ENCODE data around the gene NUDT5.
"Not testable (repeated sequence)": the region's sequence is repeated elsewhere in the genome, so short reads cannot be mapped to it uniquely, and the experiment has no call there.

NUDT5 gene

GRCh38 chr10:12195603-12196506, at the start of gene NUDT5, which contains the start of gene CDC123:
TSS of gene NUDT5 (minus strand) at chr10:12195891. CDS start at chr10:12186291, 9,600 bp downstream.
TSS of gene CDC123 (plus strand) at chr10:12196188. CDS start at chr10:12196246, 58 bp downstream.
- Histone ChIP-seq H3K27me3 (ENCODE audit: control insufficient read depth in 2 of 2, insufficient read depth in 2 of 2, low read length in 2 of 2) (no peaks in the 10 kb centered on the region), H3K36me3 (ENCODE audit: control insufficient read depth in 2 of 2, insufficient read depth in 2 of 2, low read length in 2 of 2) (peaks cover 4 to 6% of the 10 kb centered on the region in 2 donors), H3K9me3 (ENCODE audit: control insufficient read depth in 2 of 2, low read length in 2 of 2) (no peaks in the 10 kb centered on the region), H3K4me1 (ENCODE audit: control insufficient read depth in 2 of 2, insufficient read depth in 2 of 2, low read length in 2 of 2) (peaks cover 6 to 19% of the 10 kb centered on the region in 2 donors), H3K4me3 (ENCODE audit: low read length in 2 of 2) (peak within 1 kb of the TSS; percentile 96 to 98), H3K9ac (ENCODE audit: low read depth in 1 of 2, low read length in 2 of 2) (peak within 1 kb of the TSS; percentile 82 to 96), H3K27ac (ENCODE audit: low read depth in 2 of 2, low read length in 2 of 2) (peak within 1 kb of the TSS; percentile 88 to 91)

DNA sequence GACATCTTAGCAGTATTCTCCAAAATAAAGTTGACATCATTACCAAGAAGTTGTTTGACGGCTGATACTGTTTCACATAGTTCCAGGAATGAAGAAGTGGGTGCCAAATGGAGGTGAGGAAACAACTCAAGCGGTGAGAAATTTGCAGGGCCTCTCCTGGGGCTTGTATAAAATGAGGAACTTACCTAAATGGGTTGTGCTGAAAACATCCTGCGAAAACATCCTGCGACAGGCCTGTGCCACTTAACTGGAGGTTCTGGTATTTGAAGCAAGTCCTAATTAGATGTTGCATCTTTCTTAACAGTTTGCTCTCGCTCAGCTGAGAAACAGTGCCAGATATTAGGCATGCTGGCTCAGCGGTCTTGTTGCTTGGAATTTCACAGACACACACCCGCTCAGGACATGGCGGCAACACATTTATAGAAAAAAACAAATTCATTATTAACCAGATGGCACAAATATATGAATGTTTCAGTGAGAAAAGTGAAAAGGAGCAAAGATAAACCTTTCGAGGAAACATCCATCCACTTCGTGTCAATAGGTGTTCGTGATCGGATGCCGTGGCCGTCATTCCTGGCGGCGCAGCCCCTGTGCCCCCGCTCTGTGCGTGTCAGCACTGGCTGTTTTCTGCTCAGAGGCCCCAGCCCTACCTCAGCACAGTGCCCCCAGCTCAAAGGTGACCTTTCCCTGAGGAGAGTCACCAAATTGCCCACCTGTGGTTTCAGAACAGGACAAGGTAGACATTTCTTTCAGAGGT, 48.4 kb upstream of the NUDT5 start:
- Histone ChIP-seq H3K36me3 (ENCODE audit: control insufficient read depth in 2 of 2, insufficient read depth in 2 of 2, low read length in 2 of 2) (peaks cover 25 to 29% of the 10 kb centered on the region in 2 donors), H3K27ac (ENCODE audit: low read depth in 2 of 2, low read length in 2 of 2) (peak overlapping the region in 1 of 2 donors; percentile 13), H3K9me3 (ENCODE audit: control insufficient read depth in 2 of 2, low read length in 2 of 2) (no peaks in the 10 kb centered on the region), H3K4me3 (ENCODE audit: low read length in 2 of 2) (no peak overlapping the region), H3K27me3 (ENCODE audit: control insufficient read depth in 2 of 2, insufficient read depth in 2 of 2, low read length in 2 of 2) (no peaks in the 10 kb centered on the region), H3K4me1 (ENCODE audit: control insufficient read depth in 2 of 2, insufficient read depth in 2 of 2, low read length in 2 of 2) (no peaks in the 10 kb centered on the region), H3K9ac (ENCODE audit: low read depth in 1 of 2, low read length in 2 of 2) (no peak overlapping the region)

GRCh38 chr10:12241810-12242529, 46.3 kb upstream of the NUDT5 start:
- Histone ChIP-seq H3K4me1 (ENCODE audit: control insufficient read depth in 2 of 2, insufficient read depth in 2 of 2, low read length in 2 of 2) (no peaks in the 10 kb centered on the region), H3K27ac (ENCODE audit: low read depth in 2 of 2, low read length in 2 of 2) (no peak overlapping the region), H3K4me3 (ENCODE audit: low read length in 2 of 2) (no peak overlapping the region), H3K27me3 (ENCODE audit: control insufficient read depth in 2 of 2, insufficient read depth in 2 of 2, low read length in 2 of 2) (no peaks in the 10 kb centered on the region), H3K9me3 (ENCODE audit: control insufficient read depth in 2 of 2, low read length in 2 of 2) (no peaks in the 10 kb centered on the region), H3K9ac (ENCODE audit: low read depth in 1 of 2, low read length in 2 of 2) (no peak overlapping the region), H3K36me3 (ENCODE audit: control insufficient read depth in 2 of 2, insufficient read depth in 2 of 2, low read length in 2 of 2) (peaks cover 28 to 39% of the 10 kb centered on the region in 2 donors)

DNA sequence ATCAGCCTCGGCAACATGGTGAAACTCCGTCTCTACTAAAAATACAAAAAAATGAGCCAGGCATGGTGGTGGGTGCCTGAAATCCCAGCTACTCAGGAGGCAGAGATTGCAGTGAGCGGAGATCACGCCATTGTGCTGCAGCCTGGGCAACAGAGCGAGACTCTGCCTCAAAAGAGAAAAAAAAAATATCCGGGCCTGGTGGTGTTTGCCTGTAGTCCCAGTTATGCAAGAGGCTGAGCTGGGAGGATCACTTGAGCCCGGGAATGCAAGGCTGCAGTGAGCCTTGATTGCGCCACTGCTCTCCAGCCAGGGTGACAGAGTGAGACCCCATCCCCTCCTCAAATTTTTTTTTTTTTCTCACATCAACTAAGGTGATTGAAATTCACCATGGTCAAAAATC, 43.1 kb upstream of the NUDT5 start:
- H3K27me3 ChIP-seq (ENCODE audit: control insufficient read depth in 2 of 2, insufficient read depth in 2 of 2, low read length in 2 of 2): no peaks in the 10 kb centered on the region
- H3K4me1 ChIP-seq (ENCODE audit: control insufficient read depth in 2 of 2, insufficient read depth in 2 of 2, low read length in 2 of 2): no peaks in the 10 kb centered on the region
- no peak overlapping the region for H3K9ac ChIP-seq (ENCODE audit: low read depth in 1 of 2, low read length in 2 of 2)
- H3K27ac ChIP-seq (ENCODE audit: low read depth in 2 of 2, low read length in 2 of 2): no peak overlapping the region
- H3K9me3 ChIP-seq (ENCODE audit: control insufficient read depth in 2 of 2, low read length in 2 of 2): no peaks in the 10 kb centered on the region
- H3K4me3 ChIP-seq (ENCODE audit: low read length in 2 of 2): no peak overlapping the region
- peaks cover 23 to 39% of the 10 kb centered on the region in 2 donors for H3K36me3 ChIP-seq (ENCODE audit: control insufficient read depth in 2 of 2, insufficient read depth in 2 of 2, low read length in 2 of 2)

DNA sequence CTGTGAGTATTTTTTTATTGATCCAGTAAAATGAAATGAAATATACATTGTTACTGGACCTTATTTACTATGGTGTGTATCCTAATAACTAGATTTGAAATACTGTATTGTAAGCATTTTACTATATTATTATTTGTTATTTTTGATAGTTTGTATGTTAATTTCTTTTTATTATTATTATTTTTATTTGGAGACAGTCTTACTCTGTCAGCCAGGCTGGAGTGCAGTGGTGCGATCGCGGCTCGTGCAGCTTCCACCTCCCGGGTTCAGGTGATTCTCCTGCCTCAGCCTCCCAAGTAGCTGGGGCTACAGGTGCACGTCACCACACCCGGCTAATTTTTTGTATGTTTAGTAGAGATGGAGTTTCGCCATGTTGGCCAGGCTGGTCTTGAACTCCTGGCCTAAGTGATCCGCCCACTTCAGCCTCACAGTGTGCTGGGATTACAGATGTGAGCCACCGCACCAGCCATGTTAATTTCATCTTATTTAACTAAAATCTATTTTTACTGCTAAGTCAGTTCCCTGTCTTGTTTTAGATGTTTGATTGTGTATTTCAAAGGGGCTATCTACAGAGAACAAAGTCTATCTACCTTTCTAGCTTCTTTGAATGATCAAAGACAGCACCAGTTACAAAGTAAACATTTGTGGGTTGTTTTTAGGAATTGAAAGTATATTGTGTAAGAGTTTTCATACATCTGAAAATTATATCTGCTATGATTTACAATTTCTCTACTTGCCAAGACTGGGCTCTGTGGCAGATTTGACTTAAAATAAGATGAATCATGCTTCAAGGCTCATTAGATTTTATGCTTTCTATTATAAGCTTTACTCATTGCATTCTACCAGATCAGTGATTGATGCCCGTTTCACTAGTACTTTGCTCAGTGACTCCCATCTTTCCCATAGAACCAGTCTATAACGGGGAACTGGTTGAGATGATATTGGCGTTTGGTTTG, 41.9 kb upstream of the NUDT5 start:
- Histone ChIP-seq H3K4me1 (ENCODE audit: control insufficient read depth in 2 of 2, insufficient read depth in 2 of 2, low read length in 2 of 2) (no peaks in the 10 kb centered on the region), H3K27ac (ENCODE audit: low read depth in 2 of 2, low read length in 2 of 2) (no peak overlapping the region), H3K9me3 (ENCODE audit: control insufficient read depth in 2 of 2, low read length in 2 of 2) (no peaks in the 10 kb centered on the region), H3K9ac (ENCODE audit: low read depth in 1 of 2, low read length in 2 of 2) (no peak overlapping the region), H3K36me3 (ENCODE audit: control insufficient read depth in 2 of 2, insufficient read depth in 2 of 2, low read length in 2 of 2) (peaks cover 22 to 40% of the 10 kb centered on the region in 2 donors), H3K4me3 (ENCODE audit: low read length in 2 of 2) (no peak overlapping the region), H3K27me3 (ENCODE audit: control insufficient read depth in 2 of 2, insufficient read depth in 2 of 2, low read length in 2 of 2) (no peaks in the 10 kb centered on the region)

DNA sequence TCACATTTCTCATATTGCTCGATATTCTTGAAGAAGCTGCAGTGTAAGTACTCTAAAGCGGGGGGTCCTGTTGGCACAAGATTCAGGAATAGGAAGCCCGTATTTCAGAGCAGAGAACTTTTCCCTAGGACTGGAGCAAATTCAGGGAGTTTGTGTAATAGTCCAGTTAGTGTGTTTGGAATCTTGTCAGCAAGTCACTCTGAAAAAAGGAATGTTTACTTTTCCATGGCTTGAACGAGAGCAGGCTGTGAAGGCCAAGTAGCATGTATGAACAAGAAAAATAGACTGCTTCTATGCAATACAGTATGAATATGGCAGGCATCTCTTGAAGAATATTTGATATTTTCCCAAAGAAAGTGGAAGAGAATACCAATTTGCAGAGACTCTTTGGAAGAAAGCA, 40.1 kb upstream of the NUDT5 start:
- no peak overlapping the region for H3K27ac ChIP-seq (ENCODE audit: low read depth in 2 of 2, low read length in 2 of 2)
- no peaks in the 10 kb centered on the region for H3K4me1 ChIP-seq (ENCODE audit: control insufficient read depth in 2 of 2, insufficient read depth in 2 of 2, low read length in 2 of 2)
- no peak overlapping the region for H3K9ac ChIP-seq (ENCODE audit: low read depth in 1 of 2, low read length in 2 of 2)
- H3K4me3 ChIP-seq (ENCODE audit: low read length in 2 of 2): no peak overlapping the region
- no peaks in the 10 kb centered on the region for H3K27me3 ChIP-seq (ENCODE audit: control insufficient read depth in 2 of 2, insufficient read depth in 2 of 2, low read length in 2 of 2)
- peaks cover 28 to 49% of the 10 kb centered on the region in 2 donors for H3K36me3 ChIP-seq (ENCODE audit: control insufficient read depth in 2 of 2, insufficient read depth in 2 of 2, low read length in 2 of 2)
- H3K9me3 ChIP-seq (ENCODE audit: control insufficient read depth in 2 of 2, low read length in 2 of 2): no peaks in the 10 kb centered on the region

DNA sequence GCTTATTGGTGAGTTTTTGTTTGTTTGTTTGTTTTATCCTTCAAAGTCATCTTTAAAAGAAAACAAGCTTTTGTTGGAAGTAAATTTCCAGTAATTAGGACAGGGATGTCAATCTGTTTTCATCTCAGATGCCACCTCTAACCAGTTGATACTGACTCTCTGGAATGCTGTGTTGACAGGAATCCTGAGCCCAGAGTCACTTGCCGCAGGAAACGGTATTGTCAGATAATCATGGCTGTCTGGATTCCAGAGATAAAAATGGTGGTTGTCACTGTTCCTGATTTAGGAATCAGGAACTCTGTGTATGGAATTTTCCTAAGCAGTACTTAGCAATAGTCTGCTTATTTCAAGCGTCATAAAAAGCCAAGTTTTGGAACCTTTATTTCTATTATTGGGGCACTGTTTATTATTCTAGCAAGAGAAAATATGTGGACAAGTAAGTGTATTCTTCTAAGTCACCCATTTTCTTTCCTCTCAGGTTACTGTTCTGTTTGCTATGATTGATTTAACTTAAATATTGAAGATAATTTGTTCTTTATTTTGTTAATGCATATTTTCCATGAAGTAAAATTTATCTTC, 39.5 kb upstream of the NUDT5 start:
- Histone ChIP-seq H3K4me3 (ENCODE audit: low read length in 2 of 2) (no peak overlapping the region), H3K27me3 (ENCODE audit: control insufficient read depth in 2 of 2, insufficient read depth in 2 of 2, low read length in 2 of 2) (no peaks in the 10 kb centered on the region), H3K36me3 (ENCODE audit: control insufficient read depth in 2 of 2, insufficient read depth in 2 of 2, low read length in 2 of 2) (peaks cover 34 to 52% of the 10 kb centered on the region in 2 donors), H3K27ac (ENCODE audit: low read depth in 2 of 2, low read length in 2 of 2) (no peak overlapping the region), H3K4me1 (ENCODE audit: control insufficient read depth in 2 of 2, insufficient read depth in 2 of 2, low read length in 2 of 2) (no peaks in the 10 kb centered on the region), H3K9ac (ENCODE audit: low read depth in 1 of 2, low read length in 2 of 2) (no peak overlapping the region), H3K9me3 (ENCODE audit: control insufficient read depth in 2 of 2, low read length in 2 of 2) (no peaks in the 10 kb centered on the region)

DNA sequence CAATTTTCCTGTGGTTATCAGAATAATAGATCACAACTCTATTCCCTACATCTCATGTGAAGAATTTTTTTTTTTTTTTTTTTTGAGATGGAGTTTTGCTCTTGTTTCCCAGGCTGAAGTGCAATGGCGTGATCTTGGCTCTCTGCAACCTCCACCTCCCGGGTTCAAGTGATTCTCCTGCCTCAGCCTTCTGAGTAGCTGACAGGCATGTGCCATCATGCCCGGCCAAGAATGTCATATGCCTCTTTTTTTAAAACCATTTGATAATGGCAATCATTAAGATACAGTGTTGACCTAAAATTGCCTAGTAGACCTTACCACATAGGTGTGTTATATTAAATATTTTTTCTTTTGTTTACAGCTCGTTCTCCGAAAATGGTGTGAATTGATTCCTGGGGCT, 39.0 kb upstream of the NUDT5 start:
- not testable (repeated sequence) for H3K4me3 ChIP-seq (ENCODE audit: low read length in 2 of 2); H3K4me1 ChIP-seq (ENCODE audit: control insufficient read depth in 2 of 2, insufficient read depth in 2 of 2, low read length in 2 of 2); H3K27ac ChIP-seq (ENCODE audit: low read depth in 2 of 2, low read length in 2 of 2); H3K27me3 ChIP-seq (ENCODE audit: control insufficient read depth in 2 of 2, insufficient read depth in 2 of 2, low read length in 2 of 2); H3K9ac ChIP-seq (ENCODE audit: low read depth in 1 of 2, low read length in 2 of 2); H3K9me3 ChIP-seq (ENCODE audit: control insufficient read depth in 2 of 2, low read length in 2 of 2)
- H3K36me3 ChIP-seq (ENCODE audit: control insufficient read depth in 2 of 2, insufficient read depth in 2 of 2, low read length in 2 of 2): peaks cover 38 to 54% of the 10 kb centered on the region in 2 donors

- no peaks in the 10 kb centered on the region for H3K9me3 ChIP-seq (ENCODE audit: control insufficient read depth in 2 of 2, low read length in 2 of 2)
- H3K27me3 ChIP-seq (ENCODE audit: control insufficient read depth in 2 of 2, insufficient read depth in 2 of 2, low read length in 2 of 2): no peaks in the 10 kb centered on the region
- H3K9ac ChIP-seq (ENCODE audit: low read depth in 1 of 2, low read length in 2 of 2): no peak overlapping the region
- H3K36me3 ChIP-seq (ENCODE audit: control insufficient read depth in 2 of 2, insufficient read depth in 2 of 2, low read length in 2 of 2): peaks cover 20 to 30% of the 10 kb centered on the region in 2 donors
- no peaks in the 10 kb centered on the region for H3K4me1 ChIP-seq (ENCODE audit: control insufficient read depth in 2 of 2, insufficient read depth in 2 of 2, low read length in 2 of 2)
- H3K27ac ChIP-seq (ENCODE audit: low read depth in 2 of 2, low read length in 2 of 2): no peak overlapping the region
- H3K4me3 ChIP-seq (ENCODE audit: low read length in 2 of 2): no peak overlapping the region
Observed at GRCh38 chr10:12228851-12229250, 33.2 kb upstream of the NUDT5 start.

All from mucosa of rectum (tissue), 2 donors.